ENCODE data around the gene IL11.
A peak's percentile ranks its signal among the peaks of the same experiment; 100 is the strongest.

The IL11 gene

DNA sequence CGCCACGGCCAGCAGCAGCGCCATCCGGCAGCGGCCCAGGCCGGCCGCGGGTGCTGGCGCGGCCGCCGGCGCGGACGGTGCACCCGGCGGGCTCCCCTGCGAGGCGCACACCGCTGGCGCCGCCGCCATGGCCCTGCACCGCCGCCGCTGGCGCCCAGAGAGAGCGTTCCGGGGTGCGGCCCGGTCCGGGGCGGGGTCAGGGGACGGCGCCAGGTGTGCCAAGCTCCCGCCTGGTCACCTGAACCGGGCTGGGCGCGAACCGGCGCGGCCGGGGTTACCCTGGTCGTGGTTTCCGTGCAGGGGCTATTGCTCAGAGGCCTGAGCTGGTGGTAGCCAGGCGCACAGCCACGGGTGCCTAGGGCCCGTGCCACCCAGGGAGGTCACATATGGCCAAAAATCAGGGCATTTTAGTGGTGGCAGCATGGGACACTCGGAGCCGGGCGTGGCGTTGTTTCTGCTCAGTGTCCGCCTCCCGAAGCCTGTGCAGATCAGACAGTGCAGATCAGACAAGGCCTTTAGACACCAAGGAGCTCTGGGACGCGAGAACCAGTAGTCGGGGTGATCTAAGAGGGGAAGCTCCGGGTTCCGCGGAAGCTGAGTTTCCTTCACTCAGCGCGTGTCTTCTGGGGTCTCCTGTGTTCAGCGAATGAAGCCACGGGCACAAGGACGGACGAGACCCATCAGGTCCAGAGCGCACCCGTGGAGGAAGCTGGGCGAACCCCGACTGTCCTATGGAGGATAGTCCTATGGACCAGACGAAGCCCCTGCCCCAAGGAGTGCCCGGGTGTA is 14.1 kb upstream of the IL11 start, which contains the start of gene TMEM238:
TSS of gene TMEM238 (minus strand) at position 162 of the 789 bp plus-strand sequence. CDS start at position 129, 33 bp downstream.
- no peak for TF ChIP-seq CTCF (IDR thresholded peaks at IDR 0.05)
- H3K27ac ChIP-seq, result peak within 1 kb of the TSS; percentile 79 to 97
- H3K4me3 ChIP-seq, result peak within 1 kb of the TSS; percentile 83
- no peak for DNase-seq (ENCODE audit: low spot score)

GRCh38 chr19:55383279-55384130 is 13.2 kb upstream of the IL11 start:
- no peak for TF ChIP-seq CTCF (IDR thresholded peaks at IDR 0.05)
- Histone ChIP-seq H3K4me3 (peak overlapping the region; percentile 83), H3K27ac (peak overlapping the region in 1 of 2 donors; percentile 97)
- DNase-seq (ENCODE audit: low spot score), result no peak

- DNase-seq (ENCODE audit: low spot score), result no peak
- Histone ChIP-seq H3K4me3 (no peak overlapping the region), H3K27ac (no peak overlapping the region)
- no peak for TF ChIP-seq CTCF (IDR thresholded peaks at IDR 0.05)
Measured at GRCh38 chr19:55382522-55383054, 12.3 kb upstream of the IL11 start.

DNA sequence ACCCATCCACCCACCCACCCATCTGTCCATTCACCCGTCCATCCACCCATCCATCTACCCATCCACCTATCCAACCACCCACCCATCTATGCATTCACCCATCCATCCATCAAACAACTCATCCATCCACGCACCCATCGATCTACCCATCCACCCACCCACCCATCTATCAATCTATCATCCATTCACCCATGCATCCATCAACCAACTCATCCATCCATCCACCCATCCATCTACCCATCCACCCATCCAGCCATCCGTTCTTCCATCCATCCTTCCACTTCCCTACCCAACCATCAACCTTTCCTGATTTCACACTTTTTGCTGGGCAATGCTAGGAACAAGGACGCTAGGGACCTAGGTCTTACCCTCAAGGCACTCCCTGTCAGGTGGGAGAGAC is 11.8 kb upstream of the IL11 start:
- no peak for TF ChIP-seq CTCF (IDR thresholded peaks at IDR 0.05)
- no peak overlapping the region for H3K4me3 ChIP-seq
- H3K27ac ChIP-seq, result no peak overlapping the region
- DNase-seq (ENCODE audit: low spot score), result no peak

DNA sequence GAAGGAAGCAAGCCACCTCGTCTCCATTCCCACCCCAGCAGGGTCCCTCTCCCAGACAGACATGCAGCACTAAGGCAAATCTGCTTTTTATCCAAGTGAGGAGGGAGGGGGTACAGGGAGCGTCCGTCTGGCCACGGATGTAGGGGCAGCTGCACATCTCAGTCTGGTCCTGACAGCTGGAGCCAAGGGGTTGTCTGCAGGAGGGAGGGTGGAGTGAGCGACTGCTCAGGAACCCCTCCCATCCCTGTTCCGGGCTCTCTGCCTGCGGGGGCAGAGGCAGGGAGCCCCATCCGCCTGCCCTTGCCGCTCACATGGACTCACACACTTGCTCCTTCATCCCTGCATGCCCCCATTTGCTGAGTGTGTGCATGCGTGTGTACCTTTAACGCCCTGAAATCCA is 8.9 kb upstream of the IL11 start:
- Histone ChIP-seq H3K4me3 (no peak overlapping the region), H3K27ac (no peak overlapping the region)
- TF ChIP-seq CTCF (IDR thresholded peaks at IDR 0.05), result no peak
- no peak for DNase-seq (ENCODE audit: low spot score)

DNA sequence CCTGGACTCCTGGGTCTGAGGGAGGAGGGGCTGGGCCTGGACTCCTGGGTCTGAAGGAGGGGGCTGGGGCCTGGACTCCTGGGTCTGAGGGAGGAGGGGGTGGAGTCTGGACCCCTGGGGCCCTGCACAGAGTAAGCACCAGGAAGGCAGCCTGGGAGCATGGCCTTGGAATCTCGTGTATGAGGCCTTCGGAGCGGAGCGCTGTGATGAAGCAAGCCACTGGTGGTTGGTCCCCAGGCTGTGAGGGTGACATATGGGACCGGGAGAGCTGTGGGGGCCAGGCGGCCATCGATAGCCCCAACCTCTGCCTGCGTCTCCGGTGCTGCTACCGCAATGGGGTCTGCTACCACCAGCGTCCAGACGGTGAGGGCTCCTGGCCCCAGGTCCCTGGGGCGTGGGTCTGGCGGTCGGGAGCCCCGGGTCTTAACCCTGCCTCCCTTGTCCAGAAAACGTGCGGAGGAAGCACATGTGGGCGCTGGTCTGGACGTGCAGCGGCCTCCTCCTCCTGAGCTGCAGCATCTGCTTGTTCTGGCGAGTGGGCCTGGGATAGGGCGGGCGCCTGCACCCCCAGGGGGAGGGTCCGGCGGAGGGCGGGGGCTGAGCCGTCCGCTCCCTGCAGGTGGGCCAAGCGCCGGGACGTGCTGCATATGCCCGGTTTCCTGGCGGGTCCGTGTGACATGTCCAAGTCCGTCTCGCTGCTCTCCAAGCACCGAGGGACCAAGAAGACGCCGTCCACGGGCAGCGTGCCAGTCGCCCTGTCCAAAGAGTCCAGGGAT is 7.3 kb upstream of the IL11 start:
- no peak for DNase-seq (ENCODE audit: low spot score)
- TF ChIP-seq CTCF (IDR thresholded peaks at IDR 0.05), result no peak
- H3K27ac ChIP-seq, result no peak overlapping the region
- H3K4me3 ChIP-seq, result no peak overlapping the region
